ENCODE results near the gene GINS1. TPM values are rescaled to one million over a fixed set of nuclear protein-coding genes. Genes with fewer than 3 reads are reported as not detected.

GINS1 gene
- total RNA-seq, 1 experiment from 2014 or later: 6.0 TPM

DNA sequence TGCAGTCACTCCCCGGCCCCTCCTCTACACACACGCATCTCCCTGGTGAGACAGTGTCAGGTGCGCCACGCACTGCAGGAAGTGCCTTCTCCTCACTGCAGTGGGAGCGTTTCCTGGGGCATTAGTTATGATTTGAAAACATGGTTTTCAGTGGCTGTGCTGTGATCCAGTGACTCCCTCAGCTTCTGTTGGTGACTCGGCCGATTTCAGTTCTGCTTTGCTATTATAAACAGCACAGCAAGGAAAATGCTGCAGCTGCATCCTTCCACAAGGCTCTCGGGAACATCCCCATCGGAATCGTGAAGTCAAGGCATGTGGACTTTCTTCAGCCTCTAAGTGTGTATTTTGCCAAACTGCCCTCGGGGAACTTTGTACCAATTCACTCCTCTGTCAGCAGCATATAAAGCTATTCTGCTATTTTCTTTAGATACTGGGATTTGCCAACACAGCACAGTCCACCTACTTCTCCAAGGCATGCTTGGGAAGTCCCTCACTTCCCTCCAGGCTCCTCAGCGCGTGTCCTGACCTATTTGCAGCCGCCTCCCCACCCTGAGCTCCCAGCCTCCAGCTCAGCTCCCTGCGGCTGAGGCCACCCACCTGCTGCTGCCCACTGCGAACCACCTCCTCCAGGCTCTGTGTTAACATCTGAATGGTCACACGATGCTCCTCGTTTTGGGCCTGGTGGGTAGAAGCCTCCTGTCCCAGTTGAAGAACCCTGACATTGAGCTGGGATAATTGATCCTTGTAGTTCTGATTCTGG is 54.5 kb downstream of the GINS1 start:
- H3K27ac Mint-ChIP-seq (ENCODE audit: low read depth, unreplicated experiment): no peak overlapping the region
- CTCF ChIA-PET: interaction anchor here (0.6 to 2.4 kb wide), 4 partner anchors 21 to 79 kb away, joined by 3 to 14 read pairs (median 4); no protein-coding TSS in a partner anchor

GRCh38 chr20:25464501-25465242 is 57.2 kb downstream of the GINS1 start:
- POLR2A ChIA-PET: no interaction called here
- CTCF ChIA-PET: interaction anchor here (0.6 to 4.1 kb wide), 2 partner anchors 26 to 76 kb away, joined by 4 to 25 read pairs; no protein-coding TSS in a partner anchor
- BruUV-seq (replicated peaks): no TSS peak
- Mint-ChIP-seq H3K9me3 (ENCODE audit: unreplicated experiment) (no peaks in the 10 kb centered on the region), H3K27me3 (ENCODE audit: insufficient read depth, unreplicated experiment) (peaks cover 12% of the 10 kb centered on the region), H3K36me3 (ENCODE audit: insufficient read depth, unreplicated experiment) (no peaks in the 10 kb centered on the region), H3K4me3 (ENCODE audit: unreplicated experiment) (no peak overlapping the region), H3K4me1 (ENCODE audit: insufficient read depth, unreplicated experiment) (no peaks in the 10 kb centered on the region), H3K27ac (ENCODE audit: low read depth, unreplicated experiment) (no peak overlapping the region)
- TF ChIP-seq, protein P1, sequence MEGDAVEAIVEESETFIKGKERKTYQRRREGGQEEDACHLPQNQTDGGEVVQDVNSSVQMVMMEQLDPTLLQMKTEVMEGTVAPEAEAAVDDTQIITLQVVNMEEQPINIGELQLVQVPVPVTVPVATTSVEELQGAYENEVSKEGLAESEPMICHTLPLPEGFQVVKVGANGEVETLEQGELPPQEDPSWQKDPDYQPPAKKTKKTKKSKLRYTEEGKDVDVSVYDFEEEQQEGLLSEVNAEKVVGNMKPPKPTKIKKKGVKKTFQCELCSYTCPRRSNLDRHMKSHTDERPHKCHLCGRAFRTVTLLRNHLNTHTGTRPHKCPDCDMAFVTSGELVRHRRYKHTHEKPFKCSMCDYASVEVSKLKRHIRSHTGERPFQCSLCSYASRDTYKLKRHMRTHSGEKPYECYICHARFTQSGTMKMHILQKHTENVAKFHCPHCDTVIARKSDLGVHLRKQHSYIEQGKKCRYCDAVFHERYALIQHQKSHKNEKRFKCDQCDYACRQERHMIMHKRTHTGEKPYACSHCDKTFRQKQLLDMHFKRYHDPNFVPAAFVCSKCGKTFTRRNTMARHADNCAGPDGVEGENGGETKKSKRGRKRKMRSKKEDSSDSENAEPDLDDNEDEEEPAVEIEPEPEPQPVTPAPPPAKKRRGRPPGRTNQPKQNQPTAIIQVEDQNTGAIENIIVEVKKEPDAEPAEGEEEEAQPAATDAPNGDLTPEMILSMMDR (IDR thresholded peaks at IDR 0.05; ENCODE audit: unreplicated experiment): no peak
- intact Hi-C loops (cut with micrococcal nuclease): no loop called here
- no peak for DNase-seq (ENCODE audit: unreplicated experiment)

More for the DNA sequence above, 54.5 kb downstream of the GINS1 start:
- DNase-seq (ENCODE audit: unreplicated experiment): no peak
- H3K9me3 Mint-ChIP-seq (ENCODE audit: unreplicated experiment): no peaks in the 10 kb centered on the region
- POLR2A ChIA-PET: no interaction called here
- H3K36me3 Mint-ChIP-seq (ENCODE audit: insufficient read depth, unreplicated experiment): no peaks in the 10 kb centered on the region
- peaks cover 12% of the 10 kb centered on the region for H3K27me3 Mint-ChIP-seq (ENCODE audit: insufficient read depth, unreplicated experiment)
- H3K4me1 Mint-ChIP-seq (ENCODE audit: insufficient read depth, unreplicated experiment): no peaks in the 10 kb centered on the region
- BruUV-seq (replicated peaks): no TSS peak
- no peak overlapping the region for H3K4me3 Mint-ChIP-seq (ENCODE audit: unreplicated experiment)
- TF ChIP-seq, protein P1 (IDR thresholded peaks at IDR 0.05; ENCODE audit: unreplicated experiment): no peak
- intact Hi-C loops (cut with micrococcal nuclease): no loop called here

GRCh38 chr20:25465243-25466135 is 58.0 kb downstream of the GINS1 start:
- Mint-ChIP-seq H3K9me3 (ENCODE audit: unreplicated experiment) (no peaks in the 10 kb centered on the region), H3K27me3 (ENCODE audit: insufficient read depth, unreplicated experiment) (peaks cover 12% of the 10 kb centered on the region), H3K4me1 (ENCODE audit: insufficient read depth, unreplicated experiment) (no peaks in the 10 kb centered on the region), H3K36me3 (ENCODE audit: insufficient read depth, unreplicated experiment) (no peaks in the 10 kb centered on the region), H3K27ac (ENCODE audit: low read depth, unreplicated experiment) (no peak overlapping the region), H3K4me3 (ENCODE audit: unreplicated experiment) (no peak overlapping the region)
- no TSS peak for BruUV-seq (replicated peaks)
- intact Hi-C loops (cut with micrococcal nuclease): no loop called here
- POLR2A ChIA-PET: no interaction called here
- TF ChIP-seq, protein P1 (IDR thresholded peaks at IDR 0.05; ENCODE audit: unreplicated experiment): no peak
- no peak for DNase-seq (ENCODE audit: unreplicated experiment)
- CTCF ChIA-PET: interaction anchor here (0.6 to 4.1 kb wide), 2 partner anchors 11 to 75 kb away, joined by 3 to 25 read pairs; no protein-coding TSS in a partner anchor
